Type B pancreatic cell (in vitro differentiated cells): ENCODE measurements around the gene MT1M. TPM values are rescaled to one million over a fixed set of nuclear protein-coding genes. Genes with fewer than 3 reads are reported as not detected.

Experiments used
- DNase-seq: peaks from one replicate; pipeline ENCODE4 v3.0.0; 2021; ENCODE audit warnings: mixed read lengths; ENCODE audit not compliant: unreplicated experiment; ENCODE audit errors: extremely low spot score
- H3K27ac Mint-ChIP-seq: 2 replicates; pipeline ENCODE4 v1.8.0; 2021; ENCODE audit warnings: mild to moderate bottlenecking, mixed read lengths
- H3K27me3 Mint-ChIP-seq: 2 replicates; pipeline ENCODE4 v1.8.0; 2021; ENCODE audit warnings: mixed read lengths
- H3K36me3 Mint-ChIP-seq: 2 replicates; pipeline ENCODE4 v1.8.0; 2021; ENCODE audit warnings: mixed read lengths
- H3K4me1 Mint-ChIP-seq: one replicate; pipeline ENCODE4 v1.8.0; 2021; ENCODE audit warnings: mixed read lengths; ENCODE audit not compliant: unreplicated experiment
- H3K4me3 Mint-ChIP-seq: 2 replicates; pipeline ENCODE4 v1.8.0; 2021; ENCODE audit warnings: mild to moderate bottlenecking, mixed read lengths
- H3K9me3 Mint-ChIP-seq: 2 replicates; pipeline ENCODE4 v1.8.0; 2021; ENCODE audit warnings: mixed read lengths
- total RNA-seq: library from RNA; stranded (reverse); gene quantifications from 2 replicates; pipeline ENCODE4 v1.2.1, GENCODE V29; 2021; ENCODE audit warnings: low replicate concordance
- TF ChIP-seq, protein P1 (sequence below): fragments of 200-600 bp; sonication (generic); conservative IDR thresholded peaks from 2 replicates; pipeline ENCODE4 v1.5.0; 2021; ENCODE audit warnings: antibody characterized with exemption, mild to moderate bottlenecking

MT1M gene
- total RNA-seq, 1 donor from 2014 or later, result not detected

DNA sequence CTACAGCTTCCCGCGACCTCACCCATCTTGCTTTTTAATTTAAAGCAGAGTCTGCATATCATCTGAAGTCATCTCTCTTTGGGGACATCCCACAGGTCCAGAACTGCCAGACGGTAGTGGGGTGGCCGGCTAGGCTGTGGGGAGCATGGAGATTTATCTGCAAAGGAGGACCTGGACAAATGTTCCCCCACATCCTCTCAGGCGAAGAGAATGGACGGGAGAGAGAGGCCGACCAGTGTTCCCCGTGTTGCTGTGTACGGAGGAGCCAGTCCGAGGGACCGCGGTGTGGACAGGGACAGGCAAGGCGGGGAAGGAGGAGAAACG, 665 bp upstream of the MT1M start:
- Mint-ChIP-seq H3K36me3 (no peaks in the 10 kb centered on the region), H3K27me3 (peaks cover 88% of the 10 kb centered on the region), H3K4me3 (peak overlapping the region; percentile 85), H3K4me1 (peaks cover 7% of the 10 kb centered on the region), H3K9me3 (no peaks in the 10 kb centered on the region), H3K27ac (no peak overlapping the region)
- TF ChIP-seq, protein P1, sequence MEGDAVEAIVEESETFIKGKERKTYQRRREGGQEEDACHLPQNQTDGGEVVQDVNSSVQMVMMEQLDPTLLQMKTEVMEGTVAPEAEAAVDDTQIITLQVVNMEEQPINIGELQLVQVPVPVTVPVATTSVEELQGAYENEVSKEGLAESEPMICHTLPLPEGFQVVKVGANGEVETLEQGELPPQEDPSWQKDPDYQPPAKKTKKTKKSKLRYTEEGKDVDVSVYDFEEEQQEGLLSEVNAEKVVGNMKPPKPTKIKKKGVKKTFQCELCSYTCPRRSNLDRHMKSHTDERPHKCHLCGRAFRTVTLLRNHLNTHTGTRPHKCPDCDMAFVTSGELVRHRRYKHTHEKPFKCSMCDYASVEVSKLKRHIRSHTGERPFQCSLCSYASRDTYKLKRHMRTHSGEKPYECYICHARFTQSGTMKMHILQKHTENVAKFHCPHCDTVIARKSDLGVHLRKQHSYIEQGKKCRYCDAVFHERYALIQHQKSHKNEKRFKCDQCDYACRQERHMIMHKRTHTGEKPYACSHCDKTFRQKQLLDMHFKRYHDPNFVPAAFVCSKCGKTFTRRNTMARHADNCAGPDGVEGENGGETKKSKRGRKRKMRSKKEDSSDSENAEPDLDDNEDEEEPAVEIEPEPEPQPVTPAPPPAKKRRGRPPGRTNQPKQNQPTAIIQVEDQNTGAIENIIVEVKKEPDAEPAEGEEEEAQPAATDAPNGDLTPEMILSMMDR, result no peak
- DNase-seq, result no peak

DNA sequence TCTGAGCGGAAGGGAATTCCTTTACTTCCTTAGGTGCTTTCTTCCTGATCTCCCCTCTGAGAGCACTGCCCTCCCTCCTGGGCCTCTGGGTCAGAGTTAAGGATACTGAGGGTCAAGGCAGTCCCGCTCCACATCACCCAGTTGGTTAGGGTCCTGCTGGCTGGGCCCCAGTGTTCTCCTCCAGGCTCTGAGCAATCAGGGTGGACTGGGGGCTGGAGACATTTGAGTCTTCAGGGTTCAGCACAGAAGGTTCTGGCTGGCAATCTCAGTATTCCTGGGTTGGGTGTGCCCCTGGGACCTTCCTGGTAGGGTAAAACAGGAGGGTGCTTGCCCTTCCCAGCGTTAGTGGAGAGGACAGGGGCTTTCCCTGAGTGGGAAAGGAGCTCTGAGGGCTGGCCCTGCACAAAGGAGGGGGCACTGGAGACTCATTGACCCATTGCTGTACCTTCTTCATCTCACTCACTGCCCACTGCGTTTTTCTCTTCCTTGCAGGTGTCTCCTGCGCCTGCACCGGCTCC, 448 bp downstream of the MT1M start:
- H3K27me3 Mint-ChIP-seq, result peaks cover 93% of the 10 kb centered on the region
- H3K36me3 Mint-ChIP-seq, result no peaks in the 10 kb centered on the region
- H3K27ac Mint-ChIP-seq, result no peak overlapping the region
- H3K4me3 Mint-ChIP-seq, result peak overlapping the region; percentile 67
- TF ChIP-seq, protein P1, result no peak
- H3K4me1 Mint-ChIP-seq, result peaks cover 10% of the 10 kb centered on the region
- DNase-seq, result no peak
- H3K9me3 Mint-ChIP-seq, result no peaks in the 10 kb centered on the region

DNA sequence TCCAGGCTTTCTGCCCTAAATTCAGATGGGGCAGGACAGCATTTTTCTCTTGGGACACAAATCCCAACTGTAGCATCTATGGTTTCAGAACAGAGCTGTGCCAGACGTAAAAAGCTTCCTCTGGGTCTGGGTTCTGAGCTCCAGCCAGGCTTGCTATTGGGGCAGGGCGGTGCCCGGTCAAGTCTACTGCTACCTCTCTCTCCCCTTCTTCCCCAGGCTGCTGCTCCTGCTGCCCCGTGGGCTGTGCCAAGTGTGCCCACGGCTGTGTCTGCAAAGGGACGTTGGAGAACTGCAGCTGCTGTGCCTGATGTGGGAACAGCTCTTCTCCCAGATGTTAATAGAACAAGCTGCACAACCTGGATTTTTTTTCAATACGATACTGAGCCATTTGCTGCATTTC, 1.1 kb downstream of the MT1M start:
- no peak overlapping the region for H3K27ac Mint-ChIP-seq
- no peak overlapping the region for H3K4me3 Mint-ChIP-seq
- DNase-seq, result no peak
- H3K4me1 Mint-ChIP-seq, result peaks cover 11% of the 10 kb centered on the region
- H3K36me3 Mint-ChIP-seq, result no peaks in the 10 kb centered on the region
- H3K27me3 Mint-ChIP-seq, result peaks cover 96% of the 10 kb centered on the region
- no peaks in the 10 kb centered on the region for H3K9me3 Mint-ChIP-seq
- TF ChIP-seq, protein P1, result no peak

DNA sequence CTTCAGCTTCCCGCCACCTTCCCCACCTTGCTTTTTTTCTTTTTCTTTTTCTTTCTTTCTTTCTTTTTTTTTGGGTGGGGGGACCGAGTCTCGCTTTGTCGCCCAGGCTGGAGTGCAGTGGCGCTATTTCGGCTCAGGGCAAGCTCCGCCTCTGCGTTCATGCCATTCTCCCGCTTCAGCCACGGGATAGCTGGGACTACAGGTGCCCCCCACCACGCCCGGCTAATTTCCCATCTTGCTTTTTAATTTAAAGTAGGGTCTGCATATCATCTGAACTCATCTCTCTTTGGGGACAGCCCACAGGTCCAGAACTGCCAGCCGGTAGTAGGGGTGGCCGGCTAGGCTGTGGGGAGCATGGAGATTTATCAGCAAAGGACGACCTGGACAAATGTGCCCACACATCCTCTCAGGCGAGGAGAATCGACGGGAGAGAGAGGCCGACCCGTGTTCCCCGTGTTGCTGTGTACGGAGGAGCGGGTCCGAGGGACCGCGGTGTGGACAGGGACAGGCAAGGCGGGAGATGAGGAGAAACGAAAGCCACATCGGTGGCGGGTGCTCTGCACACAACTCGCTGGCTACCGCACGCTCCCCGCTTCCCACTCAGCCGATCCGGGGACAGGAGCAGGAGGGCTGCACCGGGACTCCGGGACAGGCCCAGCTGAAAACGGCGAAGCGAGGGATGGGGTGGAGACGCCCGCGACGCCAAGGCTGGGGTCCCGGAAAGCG, 2.4 kb downstream of the MT1M start:
- no peak overlapping the region for H3K27ac Mint-ChIP-seq
- H3K9me3 Mint-ChIP-seq, result no peaks in the 10 kb centered on the region
- H3K4me3 Mint-ChIP-seq, result peak overlapping the region; percentile 29
- peaks cover 96% of the 10 kb centered on the region for H3K27me3 Mint-ChIP-seq
- H3K4me1 Mint-ChIP-seq, result peaks cover 9% of the 10 kb centered on the region
- no peak for DNase-seq
- H3K36me3 Mint-ChIP-seq, result no peaks in the 10 kb centered on the region
- TF ChIP-seq, protein P1, result no peak

DNA sequence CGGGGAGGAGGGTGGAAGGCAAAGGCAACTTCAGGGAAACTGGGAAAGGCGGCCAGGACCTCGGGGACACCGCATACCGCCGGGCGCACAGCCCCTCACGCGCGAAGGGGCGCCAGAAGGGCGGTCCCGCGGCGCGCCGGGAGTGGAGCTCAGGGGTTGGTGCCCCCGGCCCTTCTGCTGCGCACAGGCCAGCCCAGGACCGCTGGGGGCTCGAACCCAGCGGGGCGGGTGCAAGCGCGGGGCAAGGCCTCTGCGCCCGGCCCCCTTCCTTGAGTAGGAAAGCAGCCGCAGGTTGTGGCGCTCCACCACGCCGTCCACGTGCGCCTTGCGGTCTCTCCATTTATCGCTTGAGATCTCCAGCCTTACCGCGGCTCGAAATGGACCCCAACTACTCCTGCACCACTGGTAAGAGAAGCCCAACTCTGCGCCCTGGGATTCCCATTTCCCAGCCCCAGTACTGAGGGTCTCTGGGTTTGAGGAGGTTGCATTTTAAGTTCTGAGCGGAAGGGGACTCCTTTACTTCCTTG, 3.0 kb downstream of the MT1M start:
- Mint-ChIP-seq H3K27me3 (peaks cover 96% of the 10 kb centered on the region), H3K36me3 (no peaks in the 10 kb centered on the region), H3K27ac (no peak overlapping the region), H3K4me1 (peaks cover 9% of the 10 kb centered on the region), H3K9me3 (no peaks in the 10 kb centered on the region), H3K4me3 (no peak overlapping the region)
- no peak for DNase-seq
- TF ChIP-seq, protein P1, result no peak
